Keratinocyte (primary cell): ENCODE measurements around the gene ANKRD31. TPM values are rescaled to one million over a fixed set of nuclear protein-coding genes. Genes with fewer than 3 reads are reported as not detected.

ENCODE experiments used
- DNase-seq: peaks from one replicate; pipeline ENCODE4 v3.0.0-alpha.2; 2011; ENCODE audit warnings: low read depth, missing footprints, low spot score
- FAIRE-seq: peaks from 2 replicates; lab custom pipeline; 2011; peaks lifted over from hg19 to GRCh38; lab: Jason Lieb, UNC
- H2AFZ ChIP-seq: 2 replicates; pipeline ENCODE4 v1.6.0; 2012; ENCODE audit warnings: low read length, control low read depth, inconsistent platforms; ENCODE audit not compliant: control insufficient read depth
- H3K27ac ChIP-seq: 2 replicates; pipeline ENCODE4 v1.5.1; 2011; ENCODE audit warnings: low read length; ENCODE audit not compliant: control insufficient read depth, insufficient read depth
- H3K27me3 ChIP-seq: 3 replicates; pipeline ENCODE4 v1.6.0; 2011; ENCODE audit warnings: low read length; ENCODE audit not compliant: control insufficient read depth, insufficient read depth; ENCODE audit errors: extremely low read depth
- H3K36me3 ChIP-seq, 2 experiments: 2 replicates in 1 of 2; 3 replicates in 1 of 2; pipeline ENCODE4 v1.5.1; 2011; ENCODE audit warnings: low read length in 2 of 2, mild to moderate bottlenecking in 1 of 2; ENCODE audit not compliant: control insufficient read depth in 2 of 2, insufficient read depth in 2 of 2; ENCODE audit errors: extremely low read depth in 1 of 2
- H3K4me1 ChIP-seq: 3 replicates; pipeline ENCODE4 v1.5.1; 2011; ENCODE audit warnings: low read length; ENCODE audit not compliant: control insufficient read depth, insufficient read depth; ENCODE audit errors: extremely low read depth
- H3K4me2 ChIP-seq: 3 replicates; pipeline ENCODE4 v1.6.0; 2011; ENCODE audit warnings: low read depth, low read length; ENCODE audit not compliant: control insufficient read depth, insufficient read depth; ENCODE audit errors: extremely low read depth
- H3K4me3 ChIP-seq, 3 experiments: fragments of 200-600 bp in 1 of 3; sonication (generic) in 1 of 3; 2 replicates in 2 of 3; 3 replicates in 1 of 3; pipeline ENCODE4 v1.5.1; 2011 to 2016; ENCODE audit warnings: low read length in 3 of 3, mild to moderate bottlenecking in 3 of 3, control low read depth in 2 of 3, inconsistent platforms in 1 of 3, low read depth in 1 of 3, mixed read lengths in 1 of 3, mixed run types in 1 of 3, moderate library complexity in 1 of 3; ENCODE audit not compliant: control insufficient read depth in 2 of 3, insufficient read depth in 2 of 3; ENCODE audit errors: extremely low read depth in 1 of 3
- H3K79me2 ChIP-seq: 2 replicates; pipeline ENCODE4 v1.6.0; 2012; ENCODE audit warnings: low read length; ENCODE audit not compliant: control insufficient read depth, insufficient read depth
- H3K9ac ChIP-seq: 3 replicates; pipeline ENCODE4 v1.6.0; 2011; ENCODE audit warnings: low read length; ENCODE audit not compliant: control insufficient read depth, insufficient read depth; ENCODE audit errors: extremely low read depth
- H3K9me1 ChIP-seq: 3 replicates; pipeline ENCODE4 v1.6.0; 2011; ENCODE audit warnings: low read length; ENCODE audit not compliant: control insufficient read depth, insufficient read depth; ENCODE audit errors: extremely low read depth
- H3K9me3 ChIP-seq: 2 replicates; pipeline ENCODE4 v1.5.1; 2012; ENCODE audit warnings: low read depth, low read length; ENCODE audit not compliant: control insufficient read depth
- H4K20me1 ChIP-seq: 3 replicates; pipeline ENCODE4 v1.6.0; 2011; ENCODE audit warnings: low read length; ENCODE audit not compliant: control insufficient read depth, insufficient read depth; ENCODE audit errors: extremely low read depth
- EZH2 ChIP-seq: IDR thresholded peaks from one replicate; pipeline ENCODE4 v1.6.1; 2012; ENCODE audit warnings: inconsistent platforms, mild to moderate bottlenecking, low read length, moderate library complexity
- dilution Hi-C: fragments of 300-500 bp; cut with MboI; formaldehyde crosslinking; loops from one replicate; pipeline ENCODE4 v1.7.0; 2020; ENCODE audit warnings: low sequenced_read_pairs; ENCODE audit not compliant: extremely low pct_ligation_motif_present
- polyA plus RNA-seq, 5 experiments: library from polyadenylated mRNA; depleted of rRNA in 3 of 5; stranded (reverse) in 3 of 5; stranded (forward) in 1 of 5; unstranded in 1 of 5; fragments of >200 nt; gene quantifications; 1 replicate in 1 of 5; 2 replicates in 3 of 5; 3 replicates in 1 of 5; pipeline versions ENCODE4 v1.2.1 to v1.2.3, GENCODE V29; 2011 to 2012; ENCODE audit warnings: missing spikeins in 2 of 5, low read depth in 1 of 5, low replicate concordance in 1 of 5
- TF ChIP-seq, protein P1 (sequence below), 3 experiments: IDR thresholded peaks in 1 of 3; conservative IDR thresholded peaks in 1 of 3; optimal IDR thresholded peaks in 1 of 3; 2 replicates in 2 of 3; 3 replicates in 1 of 3; pipeline versions ENCODE3 to v1.5.1; 2011; ENCODE audit warnings: low read length in 3 of 3, mild to moderate bottlenecking in 3 of 3, moderate library complexity in 2 of 3, control low read depth in 1 of 3, inconsistent platforms in 1 of 3; ENCODE audit not compliant: insufficient read depth in 2 of 3; ENCODE audit errors: extremely low read depth in 1 of 3

ANKRD31 gene
- polyA plus RNA-seq, 1 donor (not counting 4 experiments of a cell fraction or from before 2014, with no cell fraction given) = 0.18 TPM

DNA sequence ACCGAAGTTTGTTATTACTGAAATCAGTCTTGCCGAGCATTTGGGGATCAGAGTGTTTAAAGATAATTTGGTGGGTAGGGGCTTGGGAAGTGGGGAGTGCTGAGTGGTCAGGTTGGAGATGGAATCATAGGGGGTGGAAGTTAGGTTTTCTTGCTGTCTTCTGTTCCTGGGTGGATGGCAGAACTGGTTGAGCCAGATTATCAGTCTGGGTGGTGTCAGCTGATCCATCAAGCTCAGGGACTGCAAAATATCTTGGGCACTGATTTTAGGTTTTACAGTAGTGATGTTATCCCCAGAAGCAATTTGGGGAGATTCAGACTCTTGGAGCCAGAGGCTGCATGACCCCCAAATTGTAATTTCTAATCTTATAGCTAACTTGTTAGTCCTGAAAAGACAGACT lies 5.4 kb upstream of the ANKRD31 start:
- Histone ChIP-seq H2AFZ (peak overlapping the region; percentile 16), H3K9ac (no peak overlapping the region), H3K4me2 (no peak overlapping the region), H3K4me1 (peaks cover 32% of the 10 kb centered on the region), H3K79me2 (no peaks in the 10 kb centered on the region), H3K9me3 (no peaks in the 10 kb centered on the region), H3K9me1 (no peaks in the 10 kb centered on the region), H3K27ac (no peak overlapping the region), H3K27me3 (no peaks in the 10 kb centered on the region), H3K4me3 (no peak overlapping the region), H3K36me3 (no peaks in the 10 kb centered on the region), H4K20me1 (no peaks in the 10 kb centered on the region)
- no peak for TF ChIP-seq EZH2
- TF ChIP-seq, protein P1, sequence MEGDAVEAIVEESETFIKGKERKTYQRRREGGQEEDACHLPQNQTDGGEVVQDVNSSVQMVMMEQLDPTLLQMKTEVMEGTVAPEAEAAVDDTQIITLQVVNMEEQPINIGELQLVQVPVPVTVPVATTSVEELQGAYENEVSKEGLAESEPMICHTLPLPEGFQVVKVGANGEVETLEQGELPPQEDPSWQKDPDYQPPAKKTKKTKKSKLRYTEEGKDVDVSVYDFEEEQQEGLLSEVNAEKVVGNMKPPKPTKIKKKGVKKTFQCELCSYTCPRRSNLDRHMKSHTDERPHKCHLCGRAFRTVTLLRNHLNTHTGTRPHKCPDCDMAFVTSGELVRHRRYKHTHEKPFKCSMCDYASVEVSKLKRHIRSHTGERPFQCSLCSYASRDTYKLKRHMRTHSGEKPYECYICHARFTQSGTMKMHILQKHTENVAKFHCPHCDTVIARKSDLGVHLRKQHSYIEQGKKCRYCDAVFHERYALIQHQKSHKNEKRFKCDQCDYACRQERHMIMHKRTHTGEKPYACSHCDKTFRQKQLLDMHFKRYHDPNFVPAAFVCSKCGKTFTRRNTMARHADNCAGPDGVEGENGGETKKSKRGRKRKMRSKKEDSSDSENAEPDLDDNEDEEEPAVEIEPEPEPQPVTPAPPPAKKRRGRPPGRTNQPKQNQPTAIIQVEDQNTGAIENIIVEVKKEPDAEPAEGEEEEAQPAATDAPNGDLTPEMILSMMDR (optimal IDR thresholded peaks at IDR 0.05 in 1 of 3, IDR thresholded peaks at IDR 0.05 in 1 of 3, conservative IDR thresholded peaks at IDR 0.05 in 1 of 3; ENCODE audit: extremely low read depth in 1 of 3, insufficient read depth in 2 of 3, low read length in 3 of 3) = no peak
- DNase-seq (no peak), FAIRE-seq (no peak)
- dilution Hi-C loops = no loop called here

DNA sequence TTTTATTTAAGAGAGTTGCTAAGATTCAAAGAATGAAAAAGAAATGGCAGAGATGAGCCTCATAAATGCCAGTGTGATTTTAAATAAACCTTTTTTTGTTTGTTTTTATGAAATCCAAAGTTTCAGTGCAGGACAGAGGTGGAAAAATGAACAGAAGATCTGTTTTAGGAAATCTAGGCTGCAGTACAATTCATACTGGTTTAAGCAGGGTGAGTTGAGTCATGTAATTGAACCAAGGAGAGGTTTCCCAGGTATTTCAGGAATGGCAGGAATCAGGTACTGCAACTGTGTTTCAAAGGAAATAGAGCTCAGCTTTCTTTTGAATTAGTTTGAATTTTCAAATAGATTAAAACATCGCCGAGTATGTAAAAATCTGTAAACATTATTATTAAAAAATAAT lies 3.0 kb upstream of the ANKRD31 start:
- H4K20me1 ChIP-seq = no peaks in the 10 kb centered on the region
- dilution Hi-C loops = no loop called here
- FAIRE-seq (peak; percentile 66), DNase-seq (no peak)
- no peaks in the 10 kb centered on the region for H3K27me3 ChIP-seq
- H3K9me1 ChIP-seq = no peaks in the 10 kb centered on the region
- H3K9me3 ChIP-seq = no peaks in the 10 kb centered on the region
- H3K79me2 ChIP-seq = no peaks in the 10 kb centered on the region
- peaks cover 39% of the 10 kb centered on the region for H3K4me1 ChIP-seq
- H3K27ac ChIP-seq = peak overlapping the region; percentile 1
- H3K4me2 ChIP-seq = peak overlapping the region; percentile 47
- H3K4me3 ChIP-seq = no peak overlapping the region
- no peak overlapping the region for H2AFZ ChIP-seq
- TF ChIP-seq, protein P1 (optimal IDR thresholded peaks at IDR 0.05 in 1 of 3, IDR thresholded peaks at IDR 0.05 in 1 of 3, conservative IDR thresholded peaks at IDR 0.05 in 1 of 3; ENCODE audit: extremely low read depth in 1 of 3, insufficient read depth in 2 of 3, low read length in 3 of 3) = peak in 1 of 3 experiments; percentile 7
- TF ChIP-seq EZH2 = no peak
- no peak overlapping the region for H3K9ac ChIP-seq
- H3K36me3 ChIP-seq = no peaks in the 10 kb centered on the region
